Skeletal muscle cell (primary cell): ENCODE measurements around the gene CHRNA1.

Experiments
- DNase-seq: peaks from one replicate; pipeline ENCODE4 v3.0.0-alpha.2; 2010; ENCODE audit warnings: low read depth
- H3K4me3 ChIP-seq: 2 replicates; pipeline ENCODE4 v1.5.1; 2011; ENCODE audit warnings: low read depth, mild to moderate bottlenecking, control low read depth, low read length, moderate library complexity

Gene CHRNA1

GRCh38 chr2:174765576-174765975, 1.3 kb upstream of the CHRNA1 start:
- DNase-seq, result no peak
- H3K4me3 ChIP-seq, result no peak overlapping the region

GRCh38 chr2:174763780-174764179, 492 bp downstream of the CHRNA1 start:
- H3K4me3 ChIP-seq, result peak overlapping the region; percentile 46
- DNase-seq, result no peak

GRCh38 chr2:174762464-174762863, 1.8 kb downstream of the CHRNA1 start:
- no peak for DNase-seq
- peak overlapping the region; percentile 46 for H3K4me3 ChIP-seq

- peak; percentile 47 for DNase-seq
- peak overlapping the region; percentile 46 for H3K4me3 ChIP-seq
Measured at GRCh38 chr2:174761837-174762236, 2.4 kb downstream of the CHRNA1 start.

GRCh38 chr2:174760845-174761473, 3.3 kb downstream of the CHRNA1 start:
- DNase-seq, result no peak

GRCh38 chr2:174759381-174760065, 4.7 kb downstream of the CHRNA1 start:
- no peak overlapping the region for H3K4me3 ChIP-seq
- no peak for DNase-seq

More at GRCh38 chr2:174760845-174761473, 3.3 kb downstream of the CHRNA1 start:
- H3K4me3 ChIP-seq, result no peak overlapping the region

GRCh38 chr2:174756743-174757142, 7.5 kb downstream of the CHRNA1 start:
- DNase-seq, result no peak
- H3K4me3 ChIP-seq, result no peak overlapping the region

- H3K4me3 ChIP-seq, result no peak overlapping the region
- DNase-seq, result no peak
Measured at GRCh38 chr2:174753038-174753633, 11.1 kb downstream of the CHRNA1 start.

GRCh38 chr2:174752403-174753037, 11.8 kb downstream of the CHRNA1 start:
- DNase-seq, result no peak
- H3K4me3 ChIP-seq, result no peak overlapping the region

GRCh38 chr2:174750923-174751441, 13.3 kb downstream of the CHRNA1 start:
- no peak overlapping the region for H3K4me3 ChIP-seq
- no peak for DNase-seq

- H3K4me3 ChIP-seq, result no peak overlapping the region
- DNase-seq, result no peak
Measured at GRCh38 chr2:174749793-174750192, 14.5 kb downstream of the CHRNA1 start.

- DNase-seq, result no peak
- H3K4me3 ChIP-seq, result no peak overlapping the region
Measured at GRCh38 chr2:174748948-174749347, 15.3 kb downstream of the CHRNA1 start.

- no peak for DNase-seq
- no peak overlapping the region for H3K4me3 ChIP-seq
Measured at GRCh38 chr2:174745142-174745541, 19.1 kb downstream of the CHRNA1 start.

- H3K4me3 ChIP-seq, result no peak overlapping the region
- DNase-seq, result no peak
Measured at GRCh38 chr2:174744111-174744510, 20.2 kb downstream of the CHRNA1 start.

- no peak overlapping the region for H3K4me3 ChIP-seq
- no peak for DNase-seq
Measured at GRCh38 chr2:174740721-174741120, 23.6 kb downstream of the CHRNA1 start.

GRCh38 chr2:174738841-174739240, 25.4 kb downstream of the CHRNA1 start:
- H3K4me3 ChIP-seq, result no peak overlapping the region
- no peak for DNase-seq

- H3K4me3 ChIP-seq, result no peak overlapping the region
- no peak for DNase-seq
Measured at GRCh38 chr2:174731546-174731945, 32.7 kb downstream of the CHRNA1 start.

- no peak overlapping the region for H3K4me3 ChIP-seq
- DNase-seq, result no peak
Measured at GRCh38 chr2:174730698-174731018, 33.6 kb downstream of the CHRNA1 start.

- peak overlapping the region; percentile 45 for H3K4me3 ChIP-seq
- no peak for DNase-seq
Measured at GRCh38 chr2:174729797-174730697, 34.2 kb downstream of the CHRNA1 start.
